Liver (tissue), 9 donors: ENCODE results near the gene TMEM222. TPM values are rescaled to one million over a fixed set of nuclear protein-coding genes. Genes with fewer than 3 reads are reported as not detected.

ENCODE experiments used
- DNase-seq: peaks from one replicate; pipeline ENCODE4 v3.0.0-alpha.2; 2017; ENCODE audit warnings: low spot score
- H3K27ac ChIP-seq, 2 donors: one replicate each; pipeline ENCODE4 v1.7.0; 2013; ENCODE audit warnings: inconsistent platforms in 2 of 2, low read length in 2 of 2, control low read depth in 1 of 2, low read depth in 1 of 2, mild to moderate bottlenecking in 1 of 2
- H3K27me3 ChIP-seq, 4 donors: one replicate each; pipeline versions ENCODE4 v1.6.1 to v1.7.0; 2013; ENCODE audit warnings: low read length in 3 of 4, inconsistent platforms in 1 of 4, mild to moderate bottlenecking in 1 of 4, moderate library complexity in 1 of 4; ENCODE audit not compliant: control insufficient read depth in 4 of 4, insufficient read depth in 4 of 4
- H3K36me3 ChIP-seq, 4 donors: one replicate each; pipeline versions ENCODE4 v1.6.1 to v1.7.0; 2013; ENCODE audit warnings: low read length in 3 of 4, mild to moderate bottlenecking in 3 of 4, low read depth in 1 of 4, moderate library complexity in 1 of 4; ENCODE audit not compliant: control insufficient read depth in 4 of 4, insufficient read depth in 3 of 4
- H3K4me1 ChIP-seq, 4 donors: one replicate each; pipeline versions ENCODE4 v1.6.1 to v1.7.0; 2013; ENCODE audit warnings: low read length in 3 of 4, mild to moderate bottlenecking in 3 of 4, moderate library complexity in 1 of 4; ENCODE audit not compliant: control insufficient read depth in 4 of 4, insufficient read depth in 4 of 4
- H3K4me3 ChIP-seq, 3 donors: one replicate each; pipeline versions ENCODE4 v1.6.1 to v1.7.0; 2013; ENCODE audit warnings: low read length in 3 of 3, control low read depth in 1 of 3, low read depth in 1 of 3, mild to moderate bottlenecking in 1 of 3
- H3K9ac ChIP-seq, 2 donors: one replicate each; pipeline ENCODE4 v1.7.0; 2013; ENCODE audit warnings: low read length in 2 of 2, mild to moderate bottlenecking in 2 of 2, moderate library complexity in 2 of 2, control low read depth in 1 of 2, low read depth in 1 of 2
- H3K9me3 ChIP-seq, 4 donors: one replicate each; pipeline versions ENCODE4 v1.6.1 to v1.7.0; 2013; ENCODE audit warnings: low read length in 3 of 4; ENCODE audit not compliant: control insufficient read depth in 4 of 4
- EGR1 ChIP-seq, 2 donors: IDR thresholded peaks; 2 replicates each; pipeline ENCODE4 v1.6.1; 2016 to 2018; ENCODE audit warnings: antibody characterized with exemption in 2 of 2, low read depth in 2 of 2
- FOXA1 ChIP-seq: IDR thresholded peaks from 2 replicates; pipeline ENCODE4 v1.6.1; 2016; ENCODE audit warnings: antibody characterized with exemption
- FOXA2 ChIP-seq: IDR thresholded peaks from 2 replicates; pipeline ENCODE4 v1.6.1; 2016; ENCODE audit warnings: antibody characterized with exemption
- GABPA ChIP-seq, 2 donors: IDR thresholded peaks in 1 of 2; conservative IDR thresholded peaks in 1 of 2; 2 replicates each; pipeline ENCODE4 v1.6.1; 2016; ENCODE audit warnings: antibody characterized with exemption in 2 of 2, mild to moderate bottlenecking in 1 of 2, moderate library complexity in 1 of 2
- HNF4A ChIP-seq, 2 donors: conservative IDR thresholded peaks; 2 replicates each; pipeline ENCODE4 v1.6.1; 2016; ENCODE audit warnings: antibody characterized with exemption in 2 of 2, mild to moderate bottlenecking in 2 of 2
- HNF4G ChIP-seq: IDR thresholded peaks from 2 replicates; pipeline ENCODE4 v1.6.1; 2016; ENCODE audit warnings: antibody characterized with exemption
- JUND ChIP-seq, 2 donors: IDR thresholded peaks; 2 replicates each; pipeline ENCODE4 v1.6.1; 2016; ENCODE audit warnings: antibody characterized with exemption in 2 of 2
- RXRA ChIP-seq, 2 donors: IDR thresholded peaks; 2 replicates each; pipeline ENCODE4 v1.6.1; 2017 to 2018; ENCODE audit warnings: antibody characterized with exemption in 2 of 2, mild to moderate bottlenecking in 1 of 2
- SP1 ChIP-seq: IDR thresholded peaks from 2 replicates; pipeline ENCODE4 v1.6.1; 2018; ENCODE audit warnings: antibody characterized with exemption, mild to moderate bottlenecking
- TAF1 ChIP-seq: conservative IDR thresholded peaks from 2 replicates; pipeline ENCODE4 v1.6.1; 2016; ENCODE audit warnings: antibody characterized with exemption, mild to moderate bottlenecking
- YY1 ChIP-seq: IDR thresholded peaks from 2 replicates; pipeline ENCODE4 v1.6.1; 2016; ENCODE audit warnings: antibody characterized with exemption, mild to moderate bottlenecking
- WGBS: extraction: QIAGEN DNeasy Blood & Tissue Kit; methylation state at CpG from one replicate; pipeline ENCODE4 v1.1.7; 2013; 5-methylcytosine and 5-hydroxymethylcytosine counted together
- polyA plus RNA-seq, 2 donors: library from polyadenylated mRNA; stranded (reverse) in 1 of 2; unstranded in 1 of 2; fragments of 200-250 nt in 1 of 2; fragments of >200 nt in 1 of 2; fragmentation: Nextera tagmentation in 1 of 2; extraction: Ambion mirVana in 1 of 2; gene quantifications; one replicate each; pipeline versions ENCODE4 v1.2.1 to v1.2.3, GENCODE V29; 2013 to 2015
- total RNA-seq, 2 donors: library from RNA; depleted of rRNA; stranded (reverse); fragments of >200 nt; gene quantifications; one replicate each; pipeline ENCODE4 v1.2.3, GENCODE V29; 2014
- TF ChIP-seq, protein P1 (sequence below): IDR thresholded peaks from 2 replicates; pipeline ENCODE4 v1.6.1; 2016; ENCODE audit warnings: antibody characterized with exemption, mild to moderate bottlenecking
- TF ChIP-seq, protein P2 (sequence below): IDR thresholded peaks from 2 replicates; pipeline ENCODE4 v1.6.1; 2016; ENCODE audit warnings: antibody characterized with exemption
- TF ChIP-seq, protein P3 (sequence below): IDR thresholded peaks from 2 replicates; pipeline ENCODE4 v1.6.1; 2016; ENCODE audit warnings: antibody characterized with exemption
- TF ChIP-seq, protein P4 (sequence below): fragments of 150-350 bp; IDR thresholded peaks from 2 replicates; pipeline ENCODE4 v1.5.1; 2017; ENCODE audit warnings: improper control_type of control experiment, low read depth, low read length; ENCODE audit not compliant: missing input control
- TF ChIP-seq, protein P5 (sequence below): IDR thresholded peaks from 2 replicates; pipeline ENCODE4 v1.6.1; 2016; ENCODE audit warnings: antibody characterized with exemption
- donor health status: healthy.
- donor health status: healthy.
- donor health status: healthy.
- donor health status: healthy.
- donor health status: healthy.

TMEM222 gene
- total and polyA plus RNA-seq, 4 donors = 14.7 to 32.9 (median 21.8) TPM

DNA sequence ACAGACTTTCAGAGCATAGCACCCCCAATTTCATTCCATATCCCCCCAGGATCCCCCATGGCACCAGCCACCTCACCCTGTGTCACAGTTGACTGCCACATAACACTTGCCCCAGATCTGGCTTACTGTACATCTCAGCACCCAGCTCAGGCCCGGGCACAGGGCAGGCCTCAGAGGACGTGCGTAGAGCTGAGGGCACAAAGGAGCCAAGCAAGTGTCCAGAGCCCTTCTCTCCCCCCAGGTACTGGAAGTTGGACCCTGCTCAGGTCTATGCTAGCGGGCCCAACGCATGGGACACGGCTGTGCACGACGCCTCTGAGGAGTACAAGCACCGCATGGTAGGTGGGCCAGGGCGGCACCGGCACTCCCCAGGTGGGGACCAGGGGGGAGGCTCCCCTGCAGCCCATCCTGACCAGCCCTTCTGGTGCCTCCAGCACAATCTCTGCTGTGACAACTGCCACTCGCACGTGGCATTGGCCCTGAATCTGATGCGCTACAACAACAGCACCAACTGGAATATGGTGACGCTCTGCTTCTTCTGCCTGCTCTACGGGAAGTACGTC, 11.8 kb downstream of the TMEM222 start:
- Histone ChIP-seq H3K9me3 (no peaks in the 10 kb centered on the region), H3K4me1 (no peaks in the 10 kb centered on the region), H3K27ac (no peak overlapping the region), H3K9ac (no peak overlapping the region), H3K27me3 (no peaks in the 10 kb centered on the region), H3K4me3 (no peak overlapping the region), H3K36me3 (peaks cover 14 to 49% (median 22%) of the 10 kb centered on the region in 4 donors)
- DNase-seq = no peak
- TF ChIP-seq GABPA (IDR thresholded peaks at IDR 0.05 in 1 of 2, conservative IDR thresholded peaks at IDR 0.05 in 1 of 2) (no peak), FOXA1 (no peak), HNF4G (no peak), JUND (IDR thresholded peaks at IDR 0.05) (no peak), HNF4A (conservative IDR thresholded peaks at IDR 0.05) (no peak), RXRA (IDR thresholded peaks at IDR 0.05) (no peak), TAF1 (no peak), SP1 (no peak), EGR1 (IDR thresholded peaks at IDR 0.05; ENCODE audit: low read depth in 2 of 2) (no peak), YY1 (no peak), FOXA2 (no peak)
- TF ChIP-seq, protein P1, sequence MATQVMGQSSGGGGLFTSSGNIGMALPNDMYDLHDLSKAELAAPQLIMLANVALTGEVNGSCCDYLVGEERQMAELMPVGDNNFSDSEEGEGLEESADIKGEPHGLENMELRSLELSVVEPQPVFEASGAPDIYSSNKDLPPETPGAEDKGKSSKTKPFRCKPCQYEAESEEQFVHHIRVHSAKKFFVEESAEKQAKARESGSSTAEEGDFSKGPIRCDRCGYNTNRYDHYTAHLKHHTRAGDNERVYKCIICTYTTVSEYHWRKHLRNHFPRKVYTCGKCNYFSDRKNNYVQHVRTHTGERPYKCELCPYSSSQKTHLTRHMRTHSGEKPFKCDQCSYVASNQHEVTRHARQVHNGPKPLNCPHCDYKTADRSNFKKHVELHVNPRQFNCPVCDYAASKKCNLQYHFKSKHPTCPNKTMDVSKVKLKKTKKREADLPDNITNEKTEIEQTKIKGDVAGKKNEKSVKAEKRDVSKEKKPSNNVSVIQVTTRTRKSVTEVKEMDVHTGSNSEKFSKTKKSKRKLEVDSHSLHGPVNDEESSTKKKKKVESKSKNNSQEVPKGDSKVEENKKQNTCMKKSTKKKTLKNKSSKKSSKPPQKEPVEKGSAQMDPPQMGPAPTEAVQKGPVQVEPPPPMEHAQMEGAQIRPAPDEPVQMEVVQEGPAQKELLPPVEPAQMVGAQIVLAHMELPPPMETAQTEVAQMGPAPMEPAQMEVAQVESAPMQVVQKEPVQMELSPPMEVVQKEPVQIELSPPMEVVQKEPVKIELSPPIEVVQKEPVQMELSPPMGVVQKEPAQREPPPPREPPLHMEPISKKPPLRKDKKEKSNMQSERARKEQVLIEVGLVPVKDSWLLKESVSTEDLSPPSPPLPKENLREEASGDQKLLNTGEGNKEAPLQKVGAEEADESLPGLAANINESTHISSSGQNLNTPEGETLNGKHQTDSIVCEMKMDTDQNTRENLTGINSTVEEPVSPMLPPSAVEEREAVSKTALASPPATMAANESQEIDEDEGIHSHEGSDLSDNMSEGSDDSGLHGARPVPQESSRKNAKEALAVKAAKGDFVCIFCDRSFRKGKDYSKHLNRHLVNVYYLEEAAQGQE = no peak
- TF ChIP-seq, protein P2, sequence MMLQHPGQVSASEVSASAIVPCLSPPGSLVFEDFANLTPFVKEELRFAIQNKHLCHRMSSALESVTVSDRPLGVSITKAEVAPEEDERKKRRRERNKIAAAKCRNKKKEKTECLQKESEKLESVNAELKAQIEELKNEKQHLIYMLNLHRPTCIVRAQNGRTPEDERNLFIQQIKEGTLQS = no peak
- TF ChIP-seq, protein P3, sequence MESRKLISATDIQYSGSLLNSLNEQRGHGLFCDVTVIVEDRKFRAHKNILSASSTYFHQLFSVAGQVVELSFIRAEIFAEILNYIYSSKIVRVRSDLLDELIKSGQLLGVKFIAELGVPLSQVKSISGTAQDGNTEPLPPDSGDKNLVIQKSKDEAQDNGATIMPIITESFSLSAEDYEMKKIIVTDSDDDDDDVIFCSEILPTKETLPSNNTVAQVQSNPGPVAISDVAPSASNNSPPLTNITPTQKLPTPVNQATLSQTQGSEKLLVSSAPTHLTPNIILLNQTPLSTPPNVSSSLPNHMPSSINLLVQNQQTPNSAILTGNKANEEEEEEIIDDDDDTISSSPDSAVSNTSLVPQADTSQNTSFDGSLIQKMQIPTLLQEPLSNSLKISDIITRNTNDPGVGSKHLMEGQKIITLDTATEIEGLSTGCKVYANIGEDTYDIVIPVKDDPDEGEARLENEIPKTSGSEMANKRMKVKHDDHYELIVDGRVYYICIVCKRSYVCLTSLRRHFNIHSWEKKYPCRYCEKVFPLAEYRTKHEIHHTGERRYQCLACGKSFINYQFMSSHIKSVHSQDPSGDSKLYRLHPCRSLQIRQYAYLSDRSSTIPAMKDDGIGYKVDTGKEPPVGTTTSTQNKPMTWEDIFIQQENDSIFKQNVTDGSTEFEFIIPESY = no peak
- TF ChIP-seq, protein P4, sequence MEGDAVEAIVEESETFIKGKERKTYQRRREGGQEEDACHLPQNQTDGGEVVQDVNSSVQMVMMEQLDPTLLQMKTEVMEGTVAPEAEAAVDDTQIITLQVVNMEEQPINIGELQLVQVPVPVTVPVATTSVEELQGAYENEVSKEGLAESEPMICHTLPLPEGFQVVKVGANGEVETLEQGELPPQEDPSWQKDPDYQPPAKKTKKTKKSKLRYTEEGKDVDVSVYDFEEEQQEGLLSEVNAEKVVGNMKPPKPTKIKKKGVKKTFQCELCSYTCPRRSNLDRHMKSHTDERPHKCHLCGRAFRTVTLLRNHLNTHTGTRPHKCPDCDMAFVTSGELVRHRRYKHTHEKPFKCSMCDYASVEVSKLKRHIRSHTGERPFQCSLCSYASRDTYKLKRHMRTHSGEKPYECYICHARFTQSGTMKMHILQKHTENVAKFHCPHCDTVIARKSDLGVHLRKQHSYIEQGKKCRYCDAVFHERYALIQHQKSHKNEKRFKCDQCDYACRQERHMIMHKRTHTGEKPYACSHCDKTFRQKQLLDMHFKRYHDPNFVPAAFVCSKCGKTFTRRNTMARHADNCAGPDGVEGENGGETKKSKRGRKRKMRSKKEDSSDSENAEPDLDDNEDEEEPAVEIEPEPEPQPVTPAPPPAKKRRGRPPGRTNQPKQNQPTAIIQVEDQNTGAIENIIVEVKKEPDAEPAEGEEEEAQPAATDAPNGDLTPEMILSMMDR = no peak
- TF ChIP-seq, protein P5, sequence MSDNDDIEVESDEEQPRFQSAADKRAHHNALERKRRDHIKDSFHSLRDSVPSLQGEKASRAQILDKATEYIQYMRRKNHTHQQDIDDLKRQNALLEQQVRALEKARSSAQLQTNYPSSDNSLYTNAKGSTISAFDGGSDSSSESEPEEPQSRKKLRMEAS = no peak
- WGBS = 96% methylated on average over 17 of the region's 17 CpGs
